WTC11 (cell line): ENCODE results near the gene BZW1.

Source experiments
- ESRRA ChIP-seq: sonication (generic); formaldehyde crosslinking; IDR thresholded peaks from 2 replicates; pipeline ENCODE4 v1.8.1; 2022; ENCODE audit warnings: mild to moderate bottlenecking, missing genetic modification reagents, borderline replicate concordance
- ETV6 ChIP-seq: sonication (generic); formaldehyde crosslinking; IDR thresholded peaks from 2 replicates; pipeline ENCODE4 v1.8.1; 2022; ENCODE audit warnings: mild to moderate bottlenecking, missing genetic modification reagents
- JUN ChIP-seq: sonication (generic); formaldehyde crosslinking; IDR thresholded peaks from 2 replicates; pipeline ENCODE4 v1.8.0; 2023; ENCODE audit warnings: mild to moderate bottlenecking, missing genetic modification reagents
- KAT7 ChIP-seq: sonication (generic); formaldehyde crosslinking; IDR thresholded peaks from 2 replicates; pipeline ENCODE4 v1.8.1; 2023; ENCODE audit warnings: missing genetic modification reagents, mild to moderate bottlenecking, borderline replicate concordance
- NFE2L1 ChIP-seq: sonication (generic); formaldehyde crosslinking; IDR thresholded peaks from 2 replicates; pipeline ENCODE4 v1.8.1; 2023; ENCODE audit warnings: missing genetic modification reagents
- RELA ChIP-seq: sonication (generic); formaldehyde crosslinking; IDR thresholded peaks from 2 replicates; pipeline ENCODE4 v1.8.1; 2022; ENCODE audit warnings: missing genetic modification reagents, mild to moderate bottlenecking, borderline replicate concordance
- ZNF396 ChIP-seq: fragments of 250-450 bp; sonication (Bioruptor Pico); IDR thresholded peaks from 2 replicates; pipeline ENCODE4 v1.8.0; 2021; ENCODE audit warnings: mild to moderate bottlenecking, moderate library complexity, borderline replicate concordance
- ZNF416 ChIP-seq: fragments of 250-450 bp; sonication (Bioruptor Pico); IDR thresholded peaks from 2 replicates; pipeline ENCODE4 v1.9.0; 2021; ENCODE audit warnings: mild to moderate bottlenecking, inconsistent platforms
- TF ChIP-seq, protein P1 (sequence below): fragments of 200-600 bp; IDR thresholded peaks from 2 replicates; pipeline ENCODE4 v1.8.0; 2022; ENCODE audit warnings: antibody characterized with exemption
- TF ChIP-seq, protein P2 (sequence below): fragments of 250-450 bp; sonication (Bioruptor Pico); IDR thresholded peaks from 2 replicates; pipeline ENCODE4 v1.9.0; 2021; ENCODE audit warnings: mild to moderate bottlenecking
- TF ChIP-seq, protein P3 (sequence below): sonication (generic); formaldehyde crosslinking; IDR thresholded peaks from 2 replicates; pipeline ENCODE4 v1.8.1; 2022; ENCODE audit warnings: mild to moderate bottlenecking, missing genetic modification reagents, moderate library complexity, borderline replicate concordance

DNA sequence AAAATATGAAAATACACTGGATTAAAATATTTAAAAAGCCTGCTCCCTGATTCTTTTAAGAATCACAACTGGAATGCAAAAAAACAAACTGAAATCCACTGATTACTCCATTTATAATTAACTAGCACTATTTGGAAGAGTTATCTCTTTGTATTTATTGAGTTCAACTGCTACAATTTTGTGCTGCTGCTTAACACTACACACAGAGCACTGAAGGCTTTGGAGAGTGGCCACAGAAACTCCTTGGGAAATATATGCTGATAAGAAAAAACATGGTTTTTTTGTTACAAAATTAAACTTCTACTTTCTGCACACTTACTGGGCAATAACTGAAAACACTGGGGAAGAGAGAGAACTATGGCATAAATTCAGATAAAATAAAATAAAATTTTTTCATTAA, 19.8 kb upstream of the BZW1 start:
- TF ChIP-seq, protein P1, sequence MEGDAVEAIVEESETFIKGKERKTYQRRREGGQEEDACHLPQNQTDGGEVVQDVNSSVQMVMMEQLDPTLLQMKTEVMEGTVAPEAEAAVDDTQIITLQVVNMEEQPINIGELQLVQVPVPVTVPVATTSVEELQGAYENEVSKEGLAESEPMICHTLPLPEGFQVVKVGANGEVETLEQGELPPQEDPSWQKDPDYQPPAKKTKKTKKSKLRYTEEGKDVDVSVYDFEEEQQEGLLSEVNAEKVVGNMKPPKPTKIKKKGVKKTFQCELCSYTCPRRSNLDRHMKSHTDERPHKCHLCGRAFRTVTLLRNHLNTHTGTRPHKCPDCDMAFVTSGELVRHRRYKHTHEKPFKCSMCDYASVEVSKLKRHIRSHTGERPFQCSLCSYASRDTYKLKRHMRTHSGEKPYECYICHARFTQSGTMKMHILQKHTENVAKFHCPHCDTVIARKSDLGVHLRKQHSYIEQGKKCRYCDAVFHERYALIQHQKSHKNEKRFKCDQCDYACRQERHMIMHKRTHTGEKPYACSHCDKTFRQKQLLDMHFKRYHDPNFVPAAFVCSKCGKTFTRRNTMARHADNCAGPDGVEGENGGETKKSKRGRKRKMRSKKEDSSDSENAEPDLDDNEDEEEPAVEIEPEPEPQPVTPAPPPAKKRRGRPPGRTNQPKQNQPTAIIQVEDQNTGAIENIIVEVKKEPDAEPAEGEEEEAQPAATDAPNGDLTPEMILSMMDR: no peak
- TF ChIP-seq ETV6 (CRISPR knock-in tag): no peak
- TF ChIP-seq, protein P2, sequence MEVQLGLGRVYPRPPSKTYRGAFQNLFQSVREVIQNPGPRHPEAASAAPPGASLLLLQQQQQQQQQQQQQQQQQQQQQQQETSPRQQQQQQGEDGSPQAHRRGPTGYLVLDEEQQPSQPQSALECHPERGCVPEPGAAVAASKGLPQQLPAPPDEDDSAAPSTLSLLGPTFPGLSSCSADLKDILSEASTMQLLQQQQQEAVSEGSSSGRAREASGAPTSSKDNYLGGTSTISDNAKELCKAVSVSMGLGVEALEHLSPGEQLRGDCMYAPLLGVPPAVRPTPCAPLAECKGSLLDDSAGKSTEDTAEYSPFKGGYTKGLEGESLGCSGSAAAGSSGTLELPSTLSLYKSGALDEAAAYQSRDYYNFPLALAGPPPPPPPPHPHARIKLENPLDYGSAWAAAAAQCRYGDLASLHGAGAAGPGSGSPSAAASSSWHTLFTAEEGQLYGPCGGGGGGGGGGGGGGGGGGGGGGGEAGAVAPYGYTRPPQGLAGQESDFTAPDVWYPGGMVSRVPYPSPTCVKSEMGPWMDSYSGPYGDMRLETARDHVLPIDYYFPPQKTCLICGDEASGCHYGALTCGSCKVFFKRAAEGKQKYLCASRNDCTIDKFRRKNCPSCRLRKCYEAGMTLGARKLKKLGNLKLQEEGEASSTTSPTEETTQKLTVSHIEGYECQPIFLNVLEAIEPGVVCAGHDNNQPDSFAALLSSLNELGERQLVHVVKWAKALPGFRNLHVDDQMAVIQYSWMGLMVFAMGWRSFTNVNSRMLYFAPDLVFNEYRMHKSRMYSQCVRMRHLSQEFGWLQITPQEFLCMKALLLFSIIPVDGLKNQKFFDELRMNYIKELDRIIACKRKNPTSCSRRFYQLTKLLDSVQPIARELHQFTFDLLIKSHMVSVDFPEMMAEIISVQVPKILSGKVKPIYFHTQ (CRISPR knock-in tag): no peak
- TF ChIP-seq ZNF416 (CRISPR knock-in tag): no peak
- TF ChIP-seq JUN (CRISPR knock-in tag): no peak
- TF ChIP-seq ZNF396 (CRISPR knock-in tag): no peak
- TF ChIP-seq, protein P3, sequence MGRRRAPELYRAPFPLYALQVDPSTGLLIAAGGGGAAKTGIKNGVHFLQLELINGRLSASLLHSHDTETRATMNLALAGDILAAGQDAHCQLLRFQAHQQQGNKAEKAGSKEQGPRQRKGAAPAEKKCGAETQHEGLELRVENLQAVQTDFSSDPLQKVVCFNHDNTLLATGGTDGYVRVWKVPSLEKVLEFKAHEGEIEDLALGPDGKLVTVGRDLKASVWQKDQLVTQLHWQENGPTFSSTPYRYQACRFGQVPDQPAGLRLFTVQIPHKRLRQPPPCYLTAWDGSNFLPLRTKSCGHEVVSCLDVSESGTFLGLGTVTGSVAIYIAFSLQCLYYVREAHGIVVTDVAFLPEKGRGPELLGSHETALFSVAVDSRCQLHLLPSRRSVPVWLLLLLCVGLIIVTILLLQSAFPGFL (CRISPR knock-in tag): no peak
- TF ChIP-seq ESRRA: no peak
- no peak for TF ChIP-seq NFE2L1 (CRISPR knock-in tag)
- no peak for TF ChIP-seq RELA (CRISPR knock-in tag)
- TF ChIP-seq KAT7 (CRISPR knock-in tag): no peak
